BE2C (cell line): ENCODE data around the gene GTF2A1.

Source experiments
- DNase-seq: peaks from one replicate; pipeline ENCODE4 v3.0.0-alpha.2; 2020
- H3K27me3 ChIP-seq: fragments of 250-450 bp; sonication (Bioruptor Pico); 2 replicates; pipeline ENCODE4 v1.5.1; 2020; ENCODE audit warnings: mild to moderate bottlenecking
- H3K36me3 ChIP-seq: fragments of 250-450 bp; sonication (Bioruptor Pico); 2 replicates; pipeline ENCODE4 v1.5.1; 2020; ENCODE audit warnings: mild to moderate bottlenecking
- H3K4me1 ChIP-seq: fragments of 250-450 bp; sonication (Bioruptor Pico); 2 replicates; pipeline ENCODE4 v1.5.1; 2020
- H3K4me3 ChIP-seq: 2 replicates; pipeline ENCODE4 v1.5.1; 2011; ENCODE audit warnings: low read depth, low read length
- H3K9me3 ChIP-seq: fragments of 250-450 bp; sonication (Bioruptor Pico); 2 replicates; pipeline ENCODE4 v1.5.1; 2020
- CTCF ChIP-seq: IDR thresholded peaks from 2 replicates; pipeline ENCODE4 v1.5.1; 2012; ENCODE audit warnings: mild to moderate bottlenecking, low read depth, low read length

The GTF2A1 gene

GRCh38 chr14:81209167-81209836, 11.5 kb downstream of the GTF2A1 start:
- H3K4me3 ChIP-seq, result no peak overlapping the region
- peaks cover 8% of the 10 kb centered on the region; the same call in 1 of the 2 replicates for H3K4me1 ChIP-seq
- no peaks in the 10 kb centered on the region for H3K27me3 ChIP-seq
- H3K36me3 ChIP-seq, result peaks cover 47% of the 10 kb centered on the region
- no peak for TF ChIP-seq CTCF
- DNase-seq, result no peak
- no peaks in the 10 kb centered on the region for H3K9me3 ChIP-seq

- Histone ChIP-seq H3K27me3 (no peaks in the 10 kb centered on the region), H3K9me3 (no peaks in the 10 kb centered on the region), H3K4me3 (no peak overlapping the region), H3K36me3 (peaks cover 42% of the 10 kb centered on the region), H3K4me1 (peaks cover 8% of the 10 kb centered on the region; the same call in 1 of the 2 replicates)
- DNase-seq, result no peak
- no peak for TF ChIP-seq CTCF
These were observed 12.3 kb downstream of the GTF2A1 start for GRCh38 chr14:81208489-81208888.

GRCh38 chr14:81206115-81206514, 14.6 kb downstream of the GTF2A1 start:
- Histone ChIP-seq H3K27me3 (no peaks in the 10 kb centered on the region), H3K9me3 (no peaks in the 10 kb centered on the region), H3K36me3 (peaks cover 56% of the 10 kb centered on the region), H3K4me3 (no peak overlapping the region), H3K4me1 (no peaks in the 10 kb centered on the region)
- TF ChIP-seq CTCF, result no peak
- DNase-seq, result no peak

- Histone ChIP-seq H3K9me3 (no peaks in the 10 kb centered on the region), H3K36me3 (peaks cover 53% of the 10 kb centered on the region), H3K27me3 (no peaks in the 10 kb centered on the region), H3K4me1 (no peaks in the 10 kb centered on the region), H3K4me3 (no peak overlapping the region)
- no peak for TF ChIP-seq CTCF
- DNase-seq, result no peak
These were observed 15.1 kb downstream of the GTF2A1 start for GRCh38 chr14:81205639-81206038.

- TF ChIP-seq CTCF, result no peak
- H3K27me3 ChIP-seq, result no peaks in the 10 kb centered on the region
- DNase-seq, result no peak
- H3K4me3 ChIP-seq, result no peak overlapping the region
- peaks cover 39% of the 10 kb centered on the region for H3K36me3 ChIP-seq
- H3K4me1 ChIP-seq, result no peaks in the 10 kb centered on the region
- no peaks in the 10 kb centered on the region for H3K9me3 ChIP-seq
These were observed 20.7 kb downstream of the GTF2A1 start for GRCh38 chr14:81200054-81200453.

- DNase-seq, result no peak
- TF ChIP-seq CTCF, result no peak
- peaks cover 46% of the 10 kb centered on the region for H3K36me3 ChIP-seq
- H3K27me3 ChIP-seq, result no peaks in the 10 kb centered on the region
- no peak overlapping the region for H3K4me3 ChIP-seq
- no peaks in the 10 kb centered on the region for H3K4me1 ChIP-seq
- H3K9me3 ChIP-seq, result no peaks in the 10 kb centered on the region
These were observed 21.7 kb downstream of the GTF2A1 start for GRCh38 chr14:81199084-81199483.
